Kidney epithelial cell (primary cell): Measurements from ENCODE around the gene EEF2K. TPM values are rescaled to one million over a fixed set of nuclear protein-coding genes. Genes with fewer than 3 reads are reported as not detected.

Experiments used
- DNase-seq: peaks from one replicate; pipeline ENCODE4 v3.0.0-alpha.2; 2010; ENCODE audit warnings: low read depth
- H3K27me3 ChIP-seq: 2 replicates; pipeline ENCODE4 v1.6.0; 2011; ENCODE audit warnings: low read length; ENCODE audit not compliant: control insufficient read depth, insufficient read depth
- H3K36me3 ChIP-seq: 2 replicates; pipeline ENCODE4 v1.5.1; 2011; ENCODE audit warnings: low read length; ENCODE audit not compliant: control insufficient read depth, insufficient read depth
- H3K4me3 ChIP-seq: 2 replicates; pipeline ENCODE4 v1.5.1; 2011; ENCODE audit warnings: low read depth, mild to moderate bottlenecking, control low read depth, low read length
- CTCF ChIP-seq: IDR thresholded peaks from 2 replicates; pipeline ENCODE4 v1.5.1; 2011; ENCODE audit warnings: mild to moderate bottlenecking, moderate library complexity, low read length, control low read depth, inconsistent platforms; ENCODE audit not compliant: insufficient read depth, poor library complexity, severe bottlenecking
- total RNA-seq: library from RNA; depleted of rRNA; stranded (reverse); fragments of >200 nt; gene quantifications from 2 replicates; pipeline ENCODE4 v1.2.3, GENCODE V29; 2015

EEF2K gene
- total RNA-seq, 1 donor from 2014 or later, result 6.8 TPM

DNA sequence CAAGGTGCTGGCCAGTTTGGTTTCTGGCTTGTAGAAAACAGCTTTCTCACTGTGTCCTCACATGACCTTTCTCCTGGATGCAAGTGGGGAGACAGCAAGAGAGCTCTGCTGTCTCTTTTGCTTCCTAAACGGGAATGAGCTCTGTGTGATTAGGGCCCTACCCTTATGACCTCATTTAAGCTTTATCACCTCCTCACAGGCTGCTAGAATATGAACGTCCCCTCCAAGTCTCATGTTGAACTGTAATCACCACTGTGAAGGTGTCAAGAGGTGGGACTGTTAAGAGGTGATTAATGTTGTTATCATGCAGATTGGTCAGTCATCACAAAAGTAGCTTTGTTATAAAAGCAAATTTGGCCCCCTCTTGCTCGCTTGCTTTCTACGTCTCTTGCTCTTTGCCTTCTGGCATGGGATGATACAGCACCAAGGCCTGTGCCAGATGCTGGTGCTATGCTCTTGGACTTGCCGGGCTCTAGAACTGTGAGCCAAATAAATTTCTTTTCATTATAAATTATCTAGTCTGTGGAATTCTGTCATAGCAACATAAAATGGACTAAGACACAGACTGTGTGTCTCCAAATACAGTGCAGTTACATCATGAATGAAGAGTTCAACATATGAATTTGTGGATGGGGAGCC is 76.3 kb downstream of the EEF2K start:
- Histone ChIP-seq H3K36me3 (no peaks in the 10 kb centered on the region), H3K27me3 (no peaks in the 10 kb centered on the region), H3K4me3 (no peak overlapping the region)
- no peak for DNase-seq
- no peak for TF ChIP-seq CTCF

GRCh38 chr16:22284637-22285036 is 78.6 kb downstream of the EEF2K start:
- Histone ChIP-seq H3K36me3 (no peaks in the 10 kb centered on the region), H3K4me3 (no peak overlapping the region), H3K27me3 (no peaks in the 10 kb centered on the region)
- DNase-seq, result no peak
- TF ChIP-seq CTCF, result no peak

GRCh38 chr16:22285080-22285479 is 79.0 kb downstream of the EEF2K start:
- H3K4me3 ChIP-seq, result no peak overlapping the region
- DNase-seq, result no peak
- no peaks in the 10 kb centered on the region for H3K27me3 ChIP-seq
- no peaks in the 10 kb centered on the region for H3K36me3 ChIP-seq
- no peak for TF ChIP-seq CTCF

DNA sequence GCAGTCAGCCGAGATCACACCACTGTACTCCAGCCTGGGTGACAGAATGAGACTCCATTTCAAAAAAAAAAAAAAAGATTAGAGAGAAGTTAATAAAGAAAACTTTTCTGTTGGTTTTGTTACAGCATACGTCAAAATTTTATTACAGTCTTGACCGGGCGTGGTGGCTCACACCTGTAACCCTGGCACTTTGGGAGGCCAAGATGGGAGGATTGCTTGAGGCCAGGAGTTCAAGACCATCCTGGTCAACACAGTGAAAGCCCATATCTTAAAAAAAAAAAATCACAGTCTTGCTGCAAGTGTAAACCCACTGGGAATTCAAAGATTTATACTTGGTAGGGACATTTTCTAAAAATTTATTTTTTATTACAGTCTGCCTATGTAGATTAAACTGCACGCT is 84.9 kb downstream of the EEF2K start:
- TF ChIP-seq CTCF, result no peak
- DNase-seq, result no peak

DNA sequence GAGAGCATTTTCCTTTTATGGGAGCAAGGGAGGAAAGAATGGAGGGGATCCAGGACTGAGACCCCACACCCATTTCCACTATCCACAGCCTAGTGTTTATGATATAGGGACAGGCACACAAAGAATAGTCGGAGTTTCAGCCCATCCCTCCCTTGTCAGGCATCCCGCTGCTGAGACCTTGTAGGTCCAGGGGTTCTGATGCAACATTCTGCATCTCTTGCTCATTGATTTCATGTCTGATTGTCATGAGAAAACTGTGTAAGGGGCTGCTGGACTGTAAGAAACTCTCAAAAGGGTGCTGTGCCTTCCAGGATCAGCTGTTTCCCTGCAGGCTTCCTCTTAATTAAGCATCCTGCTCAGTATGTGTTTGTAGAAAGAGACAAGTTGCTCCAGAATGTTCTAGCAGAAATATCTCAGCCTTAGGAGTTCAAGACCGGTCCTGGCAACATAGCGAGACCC is 85.8 kb downstream of the EEF2K start:
- no peak for TF ChIP-seq CTCF
- Histone ChIP-seq H3K4me3 (no peak overlapping the region), H3K27me3 (no peaks in the 10 kb centered on the region), H3K36me3 (no peaks in the 10 kb centered on the region)
- DNase-seq, result no peak

More for the DNA sequence above, 84.9 kb downstream of the EEF2K start:
- no peaks in the 10 kb centered on the region for H3K36me3 ChIP-seq
- no peaks in the 10 kb centered on the region for H3K27me3 ChIP-seq
- no peak overlapping the region for H3K4me3 ChIP-seq

DNA sequence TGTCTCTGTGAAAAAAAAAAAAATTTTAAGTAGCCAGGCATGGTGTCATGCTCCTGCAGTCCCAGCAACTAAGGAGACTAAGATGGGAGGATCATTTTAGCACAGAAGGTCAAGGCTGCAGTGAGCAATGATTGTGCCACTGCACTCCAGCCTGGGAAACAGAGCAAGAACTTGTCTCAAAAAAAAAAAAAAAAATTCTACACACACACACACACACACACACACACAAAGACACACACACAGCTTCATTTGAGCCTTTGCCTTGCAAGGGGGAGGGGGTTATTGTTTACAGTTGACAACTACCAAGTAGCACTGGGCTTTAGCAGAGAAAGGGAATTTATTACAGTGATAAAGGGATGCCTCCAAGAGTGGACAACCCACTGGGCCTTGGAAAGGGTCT is 86.2 kb downstream of the EEF2K start:
- H3K27me3 ChIP-seq, result no peaks in the 10 kb centered on the region
- no peaks in the 10 kb centered on the region for H3K36me3 ChIP-seq
- DNase-seq, result no peak
- no peak for TF ChIP-seq CTCF
- no peak overlapping the region for H3K4me3 ChIP-seq
